Thyroid gland (tissue), 4 donors: ENCODE results near the gene MYOF. TPM values are rescaled to one million over a fixed set of nuclear protein-coding genes. Genes with fewer than 3 reads are reported as not detected.
"Not testable (repeated sequence)": the region's sequence is repeated elsewhere in the genome, so short reads cannot be mapped to it uniquely, and the experiment has no call there.

Experiments
- DNase-seq, 2 donors: peaks; one replicate each; pipeline ENCODE4 v3.0.0-alpha.2; 2019
- H3K27ac ChIP-seq, 3 donors: fragments of 200-600 bp; sonication (generic); 1 replicate in 2 of 3; 2 replicates in 1 of 3; pipeline ENCODE4 v1.5.1; 2016 to 2019; ENCODE audit warnings: mild to moderate bottlenecking in 1 of 3, moderate library complexity in 1 of 3
- H3K27me3 ChIP-seq: fragments of 200-600 bp; sonication (generic); one replicate; pipeline ENCODE4 v1.5.1; 2019
- H3K36me3 ChIP-seq, 2 donors: fragments of 200-600 bp; sonication (generic); one replicate each; pipeline ENCODE4 v1.5.1; 2016 to 2019
- H3K4me1 ChIP-seq, 2 donors: fragments of 200-600 bp; sonication (generic); one replicate each; pipeline ENCODE4 v1.5.1; 2017 to 2019
- H3K4me3 ChIP-seq, 3 donors: fragments of 200-600 bp; sonication (generic); replicated peaks in 1 of 3; 1 replicate in 2 of 3; 2 replicates in 1 of 3; pipeline ENCODE4 v1.5.1; 2016; ENCODE audit warnings: mild to moderate bottlenecking in 1 of 3
- H3K9me3 ChIP-seq: fragments of 200-600 bp; sonication (generic); one replicate; pipeline ENCODE4 v1.5.1; 2017
- POLR2A ChIP-seq, 2 donors: fragments of 450-650 bp; IDR thresholded peaks; one replicate each; pipeline ENCODE4 v1.6.1; 2017; ENCODE audit warnings: antibody characterized with exemption in 2 of 2, mild to moderate bottlenecking in 2 of 2, moderate library complexity in 1 of 2
- WGBS, 2 donors: methylation state at CpG; one replicate each; pipeline ENCODE4 v1.1.5; 2017; 5-methylcytosine and 5-hydroxymethylcytosine counted together
- intact Hi-C: fragments of 100-400 bp; cut with DNase I; formaldehyde crosslinking; loops from one replicate; pipeline ENCODE4 v1.15.1; 2023
- total RNA-seq, 4 donors: library from RNA; depleted of rRNA; stranded (reverse); fragments of >200 nt; gene quantifications; one replicate each; pipeline ENCODE4 v1.2.3, GENCODE V29; 2016
- TF ChIP-seq, protein P1 (sequence below), 6 experiments: fragments of 200-600 bp in 3 of 6; fragments of 450-650 bp in 3 of 6; sonication (generic) in 3 of 6; IDR thresholded peaks; one replicate each; pipeline ENCODE4 v1.5.1; 2016 to 2019; ENCODE audit warnings: antibody characterized with exemption in 6 of 6, mild to moderate bottlenecking in 2 of 6, inconsistent platforms in 1 of 6, moderate library complexity in 1 of 6

MYOF gene
- total RNA-seq, 4 donors from 2014 or later: 72.3 to 210 (median 118) TPM

DNA sequence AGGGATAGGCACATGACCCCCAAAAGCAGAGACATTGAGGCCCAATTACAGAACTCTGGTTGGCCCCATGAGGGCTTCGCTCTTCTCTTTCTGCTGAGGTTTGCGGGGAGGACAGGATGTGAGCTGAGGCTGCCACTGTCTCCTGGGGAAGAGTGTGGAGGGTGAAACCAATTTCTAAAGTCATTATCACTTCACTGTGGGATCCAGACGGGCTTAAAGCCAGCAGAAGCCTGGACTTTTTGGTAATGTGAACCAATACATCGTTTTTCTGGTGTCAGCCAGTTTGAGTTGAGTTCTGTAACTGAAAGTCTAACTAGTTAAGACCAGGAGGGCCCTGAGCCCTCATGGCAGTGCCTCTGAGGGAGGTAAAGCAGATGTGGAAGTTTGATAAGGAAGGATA lies 163.0 kb downstream of the MYOF start:
- intact Hi-C loops: no loop called here
- Histone ChIP-seq H3K27ac (no peak overlapping the region), H3K4me1 (no peaks in the 10 kb centered on the region), H3K27me3 (no peaks in the 10 kb centered on the region), H3K4me3 (no peak overlapping the region), H3K36me3 (peaks cover 33 to 45% of the 10 kb centered on the region in 2 donors), H3K9me3 (no peaks in the 10 kb centered on the region)
- TF ChIP-seq POLR2A (IDR thresholded peaks at IDR 0.05): no peak
- TF ChIP-seq, protein P1, sequence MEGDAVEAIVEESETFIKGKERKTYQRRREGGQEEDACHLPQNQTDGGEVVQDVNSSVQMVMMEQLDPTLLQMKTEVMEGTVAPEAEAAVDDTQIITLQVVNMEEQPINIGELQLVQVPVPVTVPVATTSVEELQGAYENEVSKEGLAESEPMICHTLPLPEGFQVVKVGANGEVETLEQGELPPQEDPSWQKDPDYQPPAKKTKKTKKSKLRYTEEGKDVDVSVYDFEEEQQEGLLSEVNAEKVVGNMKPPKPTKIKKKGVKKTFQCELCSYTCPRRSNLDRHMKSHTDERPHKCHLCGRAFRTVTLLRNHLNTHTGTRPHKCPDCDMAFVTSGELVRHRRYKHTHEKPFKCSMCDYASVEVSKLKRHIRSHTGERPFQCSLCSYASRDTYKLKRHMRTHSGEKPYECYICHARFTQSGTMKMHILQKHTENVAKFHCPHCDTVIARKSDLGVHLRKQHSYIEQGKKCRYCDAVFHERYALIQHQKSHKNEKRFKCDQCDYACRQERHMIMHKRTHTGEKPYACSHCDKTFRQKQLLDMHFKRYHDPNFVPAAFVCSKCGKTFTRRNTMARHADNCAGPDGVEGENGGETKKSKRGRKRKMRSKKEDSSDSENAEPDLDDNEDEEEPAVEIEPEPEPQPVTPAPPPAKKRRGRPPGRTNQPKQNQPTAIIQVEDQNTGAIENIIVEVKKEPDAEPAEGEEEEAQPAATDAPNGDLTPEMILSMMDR (IDR thresholded peaks at IDR 0.05): no peak
- 84% methylated on average over 4 of the region's 4 CpGs for WGBS, 2 donors
- DNase-seq: no peak

DNA sequence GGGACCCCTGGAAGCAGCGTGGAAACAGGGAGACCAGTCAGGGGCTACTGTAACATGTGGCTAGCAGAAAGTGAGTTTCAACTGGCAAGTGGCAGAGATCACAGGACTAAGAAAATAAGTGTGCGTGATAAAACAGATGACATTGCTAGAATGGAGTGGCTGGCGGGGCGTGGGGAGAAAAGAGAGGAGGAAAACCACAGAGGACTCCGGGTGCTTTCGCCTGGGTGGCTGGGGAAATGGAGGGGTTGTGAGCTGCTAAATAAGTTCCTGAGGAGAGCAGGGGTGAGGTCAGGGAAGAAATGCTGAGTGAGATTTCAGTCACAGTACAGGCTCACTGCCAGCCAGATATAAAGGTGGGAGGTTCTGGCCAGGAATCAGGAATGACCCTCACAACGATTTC lies 166.9 kb downstream of the MYOF start:
- no peak overlapping the region for H3K4me3 ChIP-seq
- no peaks in the 10 kb centered on the region for H3K27me3 ChIP-seq
- intact Hi-C loops: no loop called here
- 80 to 84% methylated on average over 7 of the region's 7 CpGs for WGBS, 2 donors
- TF ChIP-seq, protein P1 (IDR thresholded peaks at IDR 0.05): no peak
- TF ChIP-seq POLR2A (IDR thresholded peaks at IDR 0.05): no peak
- H3K36me3 ChIP-seq: peaks cover 36 to 50% of the 10 kb centered on the region in 2 donors
- H3K9me3 ChIP-seq: no peaks in the 10 kb centered on the region
- H3K27ac ChIP-seq: no peak overlapping the region
- DNase-seq: no peak
- H3K4me1 ChIP-seq: no peaks in the 10 kb centered on the region

DNA sequence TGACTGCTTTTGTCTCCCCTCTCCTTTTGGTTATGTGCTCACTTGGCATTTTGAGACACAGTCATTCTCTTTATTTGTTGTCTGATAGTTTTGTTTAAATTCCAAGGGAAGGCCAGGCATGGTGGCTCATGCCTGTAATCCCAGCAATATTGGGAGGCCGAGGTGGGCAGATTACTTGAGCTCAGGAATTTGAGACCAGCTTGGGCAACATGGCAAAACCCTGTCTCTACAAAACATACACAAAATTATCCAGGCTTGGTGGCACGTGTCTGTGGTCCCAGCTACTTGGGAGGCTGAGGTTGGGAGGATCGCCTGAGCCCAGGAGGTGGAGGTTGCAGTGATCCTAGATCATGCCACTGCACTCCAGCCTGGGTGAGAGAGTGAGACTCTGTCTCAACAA lies 167.5 kb downstream of the MYOF start:
- H3K4me1 ChIP-seq, intact Hi-C loops, DNase-seq, H3K4me3 ChIP-seq, H3K27me3 ChIP-seq, H3K9me3 ChIP-seq, H3K27ac ChIP-seq: not testable (repeated sequence)
- 90 to 95% methylated on average over 3 of the region's 3 CpGs for WGBS, 2 donors
- peaks cover 39 to 51% of the 10 kb centered on the region in 2 donors for H3K36me3 ChIP-seq

DNA sequence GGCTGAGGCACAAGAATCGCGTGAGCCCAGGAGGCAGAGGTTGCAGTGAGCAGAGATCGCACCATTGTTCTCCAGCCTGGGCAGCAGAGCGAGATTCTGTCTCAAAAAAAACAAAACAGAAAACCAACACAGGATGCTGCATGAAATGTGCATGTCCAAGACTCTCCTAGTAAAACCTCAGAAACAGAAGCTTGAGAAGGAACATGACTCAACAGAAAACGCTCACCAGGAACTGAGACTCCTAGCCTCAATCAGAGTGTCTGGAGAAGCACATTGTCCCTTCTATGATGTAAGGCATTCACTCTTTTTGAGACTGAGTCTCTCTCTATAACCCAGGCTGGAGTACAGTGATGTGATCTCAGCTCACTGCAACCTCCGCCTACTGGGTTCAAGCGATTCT lies 168.3 kb downstream of the MYOF start:
- no peak for TF ChIP-seq POLR2A (IDR thresholded peaks at IDR 0.05)
- TF ChIP-seq, protein P1 (IDR thresholded peaks at IDR 0.05): no peak
- Histone ChIP-seq H3K9me3 (no peaks in the 10 kb centered on the region), H3K27ac (no peak overlapping the region), H3K4me3 (no peak overlapping the region), H3K27me3 (no peaks in the 10 kb centered on the region), H3K36me3 (peaks cover 32 to 44% of the 10 kb centered on the region in 2 donors), H3K4me1 (no peaks in the 10 kb centered on the region)
- DNase-seq: no peak
- WGBS, 2 donors: 89 to 96% methylated on average over 7 of the region's 7 CpGs
- intact Hi-C loops: no loop called here

DNA sequence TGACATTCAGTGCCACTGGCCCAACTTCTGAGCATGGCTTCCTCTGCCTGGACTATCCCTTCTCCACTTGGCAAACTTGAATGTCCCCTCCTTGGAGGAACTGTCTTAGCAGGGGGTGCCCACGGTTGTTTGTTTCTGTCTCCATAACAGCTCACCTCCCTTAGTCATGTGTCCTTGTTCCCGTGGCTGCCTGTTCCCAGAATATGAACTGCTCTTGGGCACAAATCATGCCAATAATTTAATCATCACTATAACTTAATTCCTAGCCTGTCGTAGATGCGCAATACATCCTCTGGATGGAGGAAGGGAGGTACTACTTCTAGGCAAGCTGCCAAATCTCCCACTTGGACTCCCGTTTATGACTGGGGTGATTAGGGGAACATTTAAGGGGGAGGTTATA lies 173.1 kb downstream of the MYOF start:
- H3K27me3 ChIP-seq: no peaks in the 10 kb centered on the region
- no peak overlapping the region for H3K27ac ChIP-seq
- 74 to 78% methylated on average over 5 of the region's 5 CpGs for WGBS, 2 donors
- intact Hi-C loops: no loop called here
- peaks cover 26 to 28% of the 10 kb centered on the region in 2 donors for H3K36me3 ChIP-seq
- H3K9me3 ChIP-seq: no peaks in the 10 kb centered on the region
- DNase-seq: no peak
- H3K4me1 ChIP-seq: no peaks in the 10 kb centered on the region
- H3K4me3 ChIP-seq: no peak overlapping the region
- TF ChIP-seq, protein P1 (IDR thresholded peaks at IDR 0.05): no peak
- TF ChIP-seq POLR2A (IDR thresholded peaks at IDR 0.05): no peak

DNA sequence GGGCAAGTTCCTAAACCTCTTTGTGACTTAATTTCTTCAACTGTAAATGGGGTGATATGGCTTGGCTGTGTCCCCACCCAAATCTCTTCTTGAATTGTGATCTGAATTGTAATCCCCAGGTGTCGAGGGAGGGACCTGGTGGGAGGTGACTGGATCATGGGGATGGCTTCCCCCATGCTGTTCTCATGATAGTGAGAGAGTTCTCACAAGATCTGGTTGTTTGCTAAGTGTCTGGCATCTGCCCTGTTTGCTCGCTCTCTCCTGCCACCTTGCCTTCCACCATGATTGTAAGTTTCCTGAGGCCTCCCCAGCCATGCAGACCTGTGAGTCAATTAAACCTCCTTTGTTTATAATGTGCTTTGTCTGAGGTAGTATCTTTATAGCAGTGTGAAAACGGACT lies 177.0 kb downstream of the MYOF start:
- intact Hi-C loops: no loop called here
- H3K36me3 ChIP-seq: peaks cover 13 to 23% of the 10 kb centered on the region in 2 donors
- no peak for TF ChIP-seq POLR2A (IDR thresholded peaks at IDR 0.05)
- TF ChIP-seq, protein P1 (IDR thresholded peaks at IDR 0.05): no peak

More for the DNA sequence above, 177.0 kb downstream of the MYOF start:
- Histone ChIP-seq H3K27me3 (no peaks in the 10 kb centered on the region), H3K27ac (no peak overlapping the region), H3K4me3 (no peak overlapping the region), H3K4me1 (no peaks in the 10 kb centered on the region), H3K9me3 (no peaks in the 10 kb centered on the region)
- no peak for DNase-seq
- WGBS, 2 donors: 90 to 97% methylated on average over 3 of the region's 3 CpGs
